OCI-LY7 (cell line): Measurements from ENCODE around the gene FBXO42. TPM values are rescaled to one million over a fixed set of nuclear protein-coding genes. Genes with fewer than 3 reads are reported as not detected.

Experiments
- BruUV-seq: library from RNA; stranded (reverse); fragments of 400-500 nt; replicated peaks from 2 replicates; lab custom pipeline; 2021; lab: Mats Ljungman, UMichigan
- CTCF ChIA-PET: fragments of 300-600 bp; sonication (Branson Sonifier 250); formaldehyde crosslinking; loops from one replicate; lab custom pipeline; 2022; ENCODE audit warnings: antibody characterized with exemption; ENCODE audit not compliant: unreplicated experiment; lab: Charles Lee
- POLR2A ChIA-PET: fragments of 300-600 bp; sonication (Branson Sonifier 250); formaldehyde crosslinking; loops from one replicate; lab custom pipeline; 2022; ENCODE audit warnings: antibody characterized with exemption; lab: Charles Lee
- DNase-seq: peaks from one replicate; pipeline ENCODE4 v3.0.0-alpha.2; 2015; ENCODE audit warnings: low spot score
- H2AFZ ChIP-seq: fragments of 200-600 bp; sonication (generic), shearing (Covaris generic); 2 replicates; pipeline ENCODE4 v1.6.1; 2014; ENCODE audit warnings: mild to moderate bottlenecking, antibody characterized with exemption, low read length, moderate library complexity
- H3K27ac ChIP-seq: fragments of 200-600 bp; sonication (generic); 2 replicates; pipeline ENCODE4 v1.5.1; 2014; ENCODE audit warnings: mixed run types, low read depth, mild to moderate bottlenecking, moderate library complexity, low read length, inconsistent platforms; ENCODE audit not compliant: poor library complexity, severe bottlenecking
- H3K36me3 ChIP-seq: fragments of 200-600 bp; sonication (generic); 2 replicates; pipeline ENCODE4 v1.6.1; 2014; ENCODE audit warnings: mild to moderate bottlenecking, antibody characterized with exemption, low read length, moderate library complexity, mixed read lengths; ENCODE audit not compliant: insufficient read depth
- H3K4me1 ChIP-seq: fragments of 200-600 bp; sonication (generic); 2 replicates; pipeline ENCODE4 v1.5.1; 2014; ENCODE audit warnings: mild to moderate bottlenecking, low read length; ENCODE audit not compliant: insufficient read depth, poor library complexity, severe bottlenecking
- H3K4me2 ChIP-seq: fragments of 200-600 bp; sonication (generic); 2 replicates; pipeline ENCODE4 v1.6.1; 2014; ENCODE audit warnings: mild to moderate bottlenecking, low read length
- H3K4me3 ChIP-seq: fragments of 200-600 bp; sonication (generic); 2 replicates; pipeline ENCODE4 v1.5.1; 2014; ENCODE audit warnings: mild to moderate bottlenecking, low read depth, low read length; ENCODE audit not compliant: poor library complexity, severe bottlenecking
- H3K79me2 ChIP-seq: fragments of 200-600 bp; sonication (generic); 2 replicates; pipeline ENCODE4 v1.6.1; 2016; ENCODE audit warnings: low read depth, mild to moderate bottlenecking, low read length, moderate library complexity, mixed read lengths; ENCODE audit not compliant: insufficient read depth
- H3K9me2 ChIP-seq: fragments of 200-600 bp; sonication (generic); 2 replicates; pipeline ENCODE4 v1.6.1; 2016; ENCODE audit warnings: mild to moderate bottlenecking, low read length, mixed read lengths; ENCODE audit not compliant: insufficient read depth
- H3K9me3 ChIP-seq: fragments of 200-600 bp; sonication (generic); 2 replicates; pipeline ENCODE4 v1.6.1; 2014; ENCODE audit warnings: mild to moderate bottlenecking, mixed run types, low read length, mixed read lengths
- H4K20me1 ChIP-seq: fragments of 200-600 bp; sonication (generic); 2 replicates; pipeline ENCODE4 v1.6.1; 2014; ENCODE audit warnings: mild to moderate bottlenecking, antibody characterized with exemption, low read length, moderate library complexity, mixed read lengths; ENCODE audit not compliant: insufficient read depth
- EZH2phosphoT487 ChIP-seq: fragments of 200-600 bp; sonication (generic); IDR thresholded peaks from 2 replicates; pipeline ENCODE4 v1.6.1; 2018; ENCODE audit warnings: low read depth, borderline replicate concordance, mild to moderate bottlenecking, mixed run types, antibody characterized with exemption, low read length, moderate library complexity, mixed read lengths
- intact Hi-C: fragments of 100-400 bp; cut with micrococcal nuclease; formaldehyde crosslinking; loops from one replicate; pipeline ENCODE4 v1.10.0; 2022; ENCODE audit not compliant: unreplicated experiment
- total RNA-seq, 2 experiments: library from RNA; depleted of rRNA in 1 of 2; stranded (reverse); fragments of >200 nt in 1 of 2; shearing (Covaris generic) in 1 of 2; gene quantifications; 2 replicates each; pipeline ENCODE4 v1.2.3, GENCODE V29; 2014 to 2022
- TF ChIP-seq, protein P1 (sequence below): fragments of 200-600 bp; sonication (generic); conservative IDR thresholded peaks from 2 replicates; pipeline ENCODE4 v1.5.1; 2014; ENCODE audit warnings: mild to moderate bottlenecking, antibody characterized with exemption, low read length, moderate library complexity, mixed read lengths

Gene FBXO42
- total RNA-seq, 2 experiments from 2014 or later, result 20.0 to 22.9 TPM

- Histone ChIP-seq H3K36me3 (peaks cover 9% of the 10 kb centered on the region; the same call in 1 of the 2 replicates), H3K79me2 (no peaks in the 10 kb centered on the region), H3K4me3 (no peak overlapping the region), H2AFZ (no peak overlapping the region), H3K9me2 (no peaks in the 10 kb centered on the region), H3K4me1 (peaks cover 20% of the 10 kb centered on the region), H4K20me1 (no peaks in the 10 kb centered on the region), H3K4me2 (no peak overlapping the region), H3K9me3 (no peaks in the 10 kb centered on the region), H3K27ac (no peak overlapping the region)
- no peak for DNase-seq
- no peak for TF ChIP-seq EZH2phosphoT487
- TF ChIP-seq, protein P1, sequence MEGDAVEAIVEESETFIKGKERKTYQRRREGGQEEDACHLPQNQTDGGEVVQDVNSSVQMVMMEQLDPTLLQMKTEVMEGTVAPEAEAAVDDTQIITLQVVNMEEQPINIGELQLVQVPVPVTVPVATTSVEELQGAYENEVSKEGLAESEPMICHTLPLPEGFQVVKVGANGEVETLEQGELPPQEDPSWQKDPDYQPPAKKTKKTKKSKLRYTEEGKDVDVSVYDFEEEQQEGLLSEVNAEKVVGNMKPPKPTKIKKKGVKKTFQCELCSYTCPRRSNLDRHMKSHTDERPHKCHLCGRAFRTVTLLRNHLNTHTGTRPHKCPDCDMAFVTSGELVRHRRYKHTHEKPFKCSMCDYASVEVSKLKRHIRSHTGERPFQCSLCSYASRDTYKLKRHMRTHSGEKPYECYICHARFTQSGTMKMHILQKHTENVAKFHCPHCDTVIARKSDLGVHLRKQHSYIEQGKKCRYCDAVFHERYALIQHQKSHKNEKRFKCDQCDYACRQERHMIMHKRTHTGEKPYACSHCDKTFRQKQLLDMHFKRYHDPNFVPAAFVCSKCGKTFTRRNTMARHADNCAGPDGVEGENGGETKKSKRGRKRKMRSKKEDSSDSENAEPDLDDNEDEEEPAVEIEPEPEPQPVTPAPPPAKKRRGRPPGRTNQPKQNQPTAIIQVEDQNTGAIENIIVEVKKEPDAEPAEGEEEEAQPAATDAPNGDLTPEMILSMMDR, result no peak
- POLR2A ChIA-PET, result interaction anchor here (1.1 to 1.2 kb wide), 2 partner anchors 11 to 17 kb away, joined by 3 to 7 read pairs; no protein-coding TSS in a partner anchor
- intact Hi-C loops, result loop anchor here (2.0 kb wide), 2 partner anchors 39 to 167 kb away; no protein-coding TSS in a partner anchor
- CTCF ChIA-PET, result no interaction called here
- no TSS peak for BruUV-seq
These were observed 106.6 kb downstream of the FBXO42 start for GRCh38 chr1:16245476-16246196.

- POLR2A ChIA-PET, result no interaction called here
- CTCF ChIA-PET, result no interaction called here
- no peaks in the 10 kb centered on the region for H3K9me2 ChIP-seq
- H3K4me3 ChIP-seq, result no peak overlapping the region
- TF ChIP-seq, protein P1, result peak; percentile 12; the same call in 1 of the 2 replicates
- TF ChIP-seq EZH2phosphoT487, result no peak
- DNase-seq, result no peak
- no peaks in the 10 kb centered on the region for H3K79me2 ChIP-seq
- no peak overlapping the region for H3K27ac ChIP-seq
- H3K4me2 ChIP-seq, result no peak overlapping the region
- intact Hi-C loops, result loop anchor here (1.0 to 2.0 kb wide), 3 partner anchors 38 to 166 kb away; no protein-coding TSS in a partner anchor
- no peak overlapping the region for H2AFZ ChIP-seq
- H3K4me1 ChIP-seq, result peaks cover 16% of the 10 kb centered on the region
- no TSS peak for BruUV-seq
- no peaks in the 10 kb centered on the region for H3K9me3 ChIP-seq
- no peaks in the 10 kb centered on the region for H4K20me1 ChIP-seq
- H3K36me3 ChIP-seq, result peaks cover 4% of the 10 kb centered on the region; the same call in 1 of the 2 replicates
These were observed 107.5 kb downstream of the FBXO42 start for GRCh38 chr1:16244650-16245285.
